Embryonic facial prominence (tissue), 1 donor: ENCODE data around the gene H6PD.
A peak's percentile ranks its signal among the peaks of the same experiment; 100 is the strongest.

ENCODE experiments used
- DNase-seq: peaks from one replicate; pipeline ENCODE4 v3.0.0-alpha.2; 2016; ENCODE audit errors: extremely low spot score

H6PD gene

GRCh38 chr1:9234223-9235095, at the start of gene H6PD:
H6PD (plus strand) TSS chr1:9234774; CDS start chr1:9244935, 10,161 bp downstream.
- peak; percentile 43 for DNase-seq

GRCh38 chr1:9186082-9186859, 48.3 kb upstream of the H6PD start:
- DNase-seq = no peak

GRCh38 chr1:9187004-9187403, 47.6 kb upstream of the H6PD start:
- DNase-seq = no peak

GRCh38 chr1:9190234-9190633, 44.3 kb upstream of the H6PD start:
- DNase-seq = no peak

GRCh38 chr1:9191231-9191630, 43.3 kb upstream of the H6PD start:
- no peak for DNase-seq

GRCh38 chr1:9192578-9193232, 41.9 kb upstream of the H6PD start:
- no peak for DNase-seq

- no peak for DNase-seq
Measured at GRCh38 chr1:9193233-9193625, 41.3 kb upstream of the H6PD start.

GRCh38 chr1:9194024-9194423, 40.5 kb upstream of the H6PD start:
- DNase-seq = no peak

GRCh38 chr1:9195651-9196050, 38.9 kb upstream of the H6PD start:
- no peak for DNase-seq

- no peak for DNase-seq
Measured at GRCh38 chr1:9196129-9197040, 38.2 kb upstream of the H6PD start.

- no peak for DNase-seq
Measured at GRCh38 chr1:9197186-9198099, 37.1 kb upstream of the H6PD start.

- DNase-seq = no peak
Measured at GRCh38 chr1:9198538-9199361, 35.8 kb upstream of the H6PD start.

GRCh38 chr1:9200441-9200840, 34.1 kb upstream of the H6PD start:
- DNase-seq = no peak

GRCh38 chr1:9201401-9202239, 33.0 kb upstream of the H6PD start:
- no peak for DNase-seq

GRCh38 chr1:9202240-9202870, 32.2 kb upstream of the H6PD start:
- DNase-seq = no peak

- DNase-seq = no peak
Measured at GRCh38 chr1:9203511-9203982, 31.0 kb upstream of the H6PD start.

- no peak for DNase-seq
Measured at GRCh38 chr1:9204156-9204720, 30.3 kb upstream of the H6PD start.
